ENCODE data around the gene TOR4A.
"Not testable (repeated sequence)": the region's sequence is repeated elsewhere in the genome, so short reads cannot be mapped to it uniquely, and the experiment has no call there.

TOR4A gene

DNA sequence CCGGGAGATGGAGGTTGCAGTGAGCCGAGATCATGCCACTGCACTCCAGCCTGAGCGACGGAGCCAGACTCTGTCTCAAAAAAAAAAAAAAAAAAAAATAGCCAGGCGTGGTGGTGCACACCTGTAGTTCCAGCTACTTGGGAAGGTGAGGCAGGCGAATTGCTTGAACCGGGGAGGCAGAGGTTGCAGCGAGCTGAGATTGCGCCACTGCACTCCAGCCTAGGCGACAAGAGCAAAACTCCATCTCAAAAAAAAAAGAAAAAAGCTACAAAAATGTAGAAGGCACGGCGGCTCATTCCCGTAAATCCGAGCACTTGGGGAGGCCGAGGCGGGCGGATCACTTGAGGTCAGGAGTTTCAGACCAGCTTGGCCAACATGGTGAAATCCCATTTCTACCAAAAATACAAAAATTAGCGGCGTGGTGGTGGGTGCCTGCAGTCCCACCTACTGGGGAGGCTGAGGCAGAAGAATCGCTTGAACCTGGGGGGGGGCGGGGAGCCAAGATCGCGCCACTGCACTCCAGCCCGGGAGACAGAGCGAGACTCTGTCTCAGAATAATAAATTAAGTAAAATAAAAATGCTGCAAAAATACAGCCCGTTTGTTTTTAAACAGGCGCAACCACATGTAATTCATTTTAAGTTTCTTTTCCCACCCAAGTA, 37.9 kb upstream of the TOR4A start:
- not testable (repeated sequence) for DNase-seq

DNA sequence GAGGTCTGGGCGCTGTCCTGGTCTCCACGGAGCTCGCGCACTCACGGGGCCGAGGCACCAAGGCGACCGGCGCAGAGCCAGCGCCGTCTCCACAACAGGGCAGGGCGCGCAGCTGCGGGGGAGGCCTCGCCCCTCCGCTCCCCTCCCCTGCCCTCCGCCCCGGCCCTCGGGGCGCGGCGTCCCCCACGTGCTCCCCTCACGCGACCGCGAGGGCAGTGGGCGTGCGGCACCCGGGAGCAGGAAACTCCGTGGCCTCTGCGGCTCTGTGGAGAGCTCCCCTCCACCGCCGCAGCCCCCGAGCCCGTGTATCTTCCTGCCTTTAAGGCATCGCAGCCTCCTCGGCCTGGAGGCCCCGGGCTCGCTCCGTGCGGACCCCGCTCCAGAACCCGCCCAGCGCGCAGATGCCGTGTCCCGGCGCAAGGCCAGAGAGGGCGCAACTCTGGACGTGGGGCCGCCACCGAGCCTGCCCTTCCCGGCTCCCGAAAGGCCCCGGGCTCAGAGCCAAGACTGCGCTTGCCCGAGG, 37.1 kb upstream of the TOR4A start:
- DNase-seq: no peak

DNA sequence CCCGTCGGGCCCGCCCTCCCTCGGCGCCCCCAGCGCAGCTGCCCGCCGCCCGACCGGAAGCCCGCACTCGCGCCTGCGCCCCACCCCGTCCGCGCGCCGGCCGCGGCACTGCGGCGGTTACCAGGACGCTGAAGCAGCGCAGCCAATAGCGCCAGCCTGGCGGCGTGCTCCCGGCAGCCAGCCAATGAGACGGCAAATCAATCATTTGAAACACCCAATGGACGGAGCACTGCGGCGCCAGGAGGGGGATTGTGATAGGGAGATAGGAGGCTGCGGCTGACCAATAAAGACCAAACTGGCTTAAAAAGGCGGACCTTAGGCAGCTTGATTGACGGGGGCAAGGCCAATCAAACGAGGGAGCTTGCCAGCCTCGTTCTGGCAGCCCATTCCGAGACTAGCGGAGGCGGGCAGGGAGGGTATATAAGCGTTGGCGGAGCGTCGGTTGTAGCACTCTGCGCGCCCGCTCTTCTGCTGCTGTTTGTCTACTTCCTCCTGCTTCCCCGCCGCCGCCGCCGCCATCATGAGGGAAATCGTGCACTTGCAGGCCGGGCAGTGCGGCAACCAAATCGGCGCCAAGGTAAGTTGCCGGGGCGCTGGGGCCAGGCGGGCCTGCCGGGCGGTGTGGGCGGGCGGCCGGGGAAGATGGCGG, 36.6 kb upstream of the TOR4A start, which contains the start of gene TUBB4B:
Gene TUBB4B, plus strand, starts transcription at position 447 of the 649 bp plus-strand sequence. Its CDS starts 74 bp downstream, at position 521.
- peak; percentile 95 for DNase-seq

DNA sequence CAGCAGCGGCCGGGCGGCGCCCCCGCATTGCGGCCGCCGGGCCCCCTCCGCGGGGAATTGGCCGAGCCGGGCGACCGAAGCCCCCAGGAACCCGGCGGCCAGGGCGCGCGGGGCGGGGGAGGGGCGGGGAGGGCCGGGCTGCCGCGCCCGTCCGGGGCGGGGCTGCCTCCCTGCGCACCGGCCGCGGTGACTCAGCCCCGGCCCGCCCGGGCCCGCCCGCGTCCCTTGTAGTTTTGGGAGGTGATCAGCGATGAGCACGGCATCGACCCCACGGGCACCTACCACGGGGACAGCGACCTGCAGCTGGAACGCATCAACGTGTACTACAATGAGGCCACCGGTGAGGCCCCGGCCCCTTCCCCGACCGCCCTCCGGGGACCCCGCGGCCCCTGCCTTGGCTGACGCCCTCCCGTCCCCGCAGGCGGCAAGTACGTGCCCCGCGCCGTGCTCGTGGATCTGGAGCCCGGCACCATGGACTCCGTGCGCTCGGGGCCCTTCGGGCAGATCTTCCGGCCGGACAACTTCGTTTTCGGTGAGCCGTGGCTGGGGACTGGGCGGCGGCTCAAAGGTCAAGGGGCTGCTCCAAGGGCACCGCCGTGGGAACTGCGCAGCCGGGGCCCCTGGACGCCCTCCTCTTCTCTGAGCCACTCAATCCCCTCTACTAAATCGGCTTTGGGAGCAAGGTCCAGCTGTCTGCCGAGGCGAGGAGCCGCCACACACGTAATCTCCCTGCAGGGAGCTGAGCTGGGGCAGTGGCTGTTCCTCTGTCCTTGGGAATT, 35.8 kb upstream of the TOR4A start:
- DNase-seq: peak; percentile 80

DNA sequence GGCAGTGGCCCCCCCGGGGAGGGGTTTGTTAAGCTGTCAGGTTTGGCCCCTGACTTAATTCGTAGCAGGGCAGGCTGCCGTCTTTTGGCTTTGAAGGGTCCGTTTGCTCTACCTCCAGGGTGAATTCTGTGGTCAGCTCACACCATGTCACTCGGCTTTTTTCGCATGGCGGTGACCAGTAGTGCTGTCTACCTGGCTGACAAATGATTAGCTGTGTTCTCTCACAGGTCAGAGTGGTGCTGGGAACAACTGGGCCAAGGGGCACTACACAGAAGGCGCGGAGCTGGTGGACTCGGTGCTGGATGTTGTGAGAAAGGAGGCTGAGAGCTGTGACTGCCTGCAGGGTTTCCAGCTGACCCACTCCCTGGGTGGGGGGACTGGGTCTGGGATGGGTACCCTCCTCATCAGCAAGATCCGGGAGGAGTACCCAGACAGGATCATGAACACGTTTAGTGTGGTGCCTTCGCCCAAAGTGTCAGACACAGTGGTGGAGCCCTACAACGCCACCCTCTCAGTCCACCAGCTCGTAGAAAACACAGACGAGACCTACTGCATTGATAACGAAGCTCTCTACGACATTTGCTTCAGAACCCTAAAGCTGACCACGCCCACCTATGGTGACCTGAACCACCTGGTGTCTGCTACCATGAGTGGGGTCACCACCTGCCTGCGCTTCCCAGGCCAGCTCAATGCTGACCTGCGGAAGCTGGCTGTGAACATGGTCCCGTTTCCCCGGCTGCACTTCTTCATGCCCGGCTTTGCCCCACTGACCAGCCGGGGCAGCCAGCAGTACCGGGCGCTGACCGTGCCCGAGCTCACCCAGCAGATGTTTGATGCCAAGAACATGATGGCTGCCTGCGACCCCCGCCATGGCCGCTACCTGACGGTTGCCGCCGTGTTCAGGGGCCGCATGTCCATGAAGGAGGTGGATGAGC, 35.0 kb upstream of the TOR4A start:
- DNase-seq: no peak

DNA sequence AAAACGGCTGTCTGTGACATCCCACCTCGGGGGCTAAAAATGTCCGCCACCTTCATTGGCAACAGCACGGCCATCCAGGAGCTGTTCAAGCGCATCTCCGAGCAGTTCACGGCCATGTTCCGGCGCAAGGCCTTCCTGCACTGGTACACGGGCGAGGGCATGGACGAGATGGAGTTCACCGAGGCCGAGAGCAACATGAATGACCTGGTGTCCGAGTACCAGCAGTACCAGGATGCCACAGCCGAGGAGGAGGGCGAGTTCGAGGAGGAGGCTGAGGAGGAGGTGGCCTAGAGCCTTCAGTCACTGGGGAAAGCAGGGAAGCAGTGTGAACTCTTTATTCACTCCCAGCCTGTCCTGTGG, 34.3 kb upstream of the TOR4A start:
- not testable (repeated sequence) for DNase-seq

DNA sequence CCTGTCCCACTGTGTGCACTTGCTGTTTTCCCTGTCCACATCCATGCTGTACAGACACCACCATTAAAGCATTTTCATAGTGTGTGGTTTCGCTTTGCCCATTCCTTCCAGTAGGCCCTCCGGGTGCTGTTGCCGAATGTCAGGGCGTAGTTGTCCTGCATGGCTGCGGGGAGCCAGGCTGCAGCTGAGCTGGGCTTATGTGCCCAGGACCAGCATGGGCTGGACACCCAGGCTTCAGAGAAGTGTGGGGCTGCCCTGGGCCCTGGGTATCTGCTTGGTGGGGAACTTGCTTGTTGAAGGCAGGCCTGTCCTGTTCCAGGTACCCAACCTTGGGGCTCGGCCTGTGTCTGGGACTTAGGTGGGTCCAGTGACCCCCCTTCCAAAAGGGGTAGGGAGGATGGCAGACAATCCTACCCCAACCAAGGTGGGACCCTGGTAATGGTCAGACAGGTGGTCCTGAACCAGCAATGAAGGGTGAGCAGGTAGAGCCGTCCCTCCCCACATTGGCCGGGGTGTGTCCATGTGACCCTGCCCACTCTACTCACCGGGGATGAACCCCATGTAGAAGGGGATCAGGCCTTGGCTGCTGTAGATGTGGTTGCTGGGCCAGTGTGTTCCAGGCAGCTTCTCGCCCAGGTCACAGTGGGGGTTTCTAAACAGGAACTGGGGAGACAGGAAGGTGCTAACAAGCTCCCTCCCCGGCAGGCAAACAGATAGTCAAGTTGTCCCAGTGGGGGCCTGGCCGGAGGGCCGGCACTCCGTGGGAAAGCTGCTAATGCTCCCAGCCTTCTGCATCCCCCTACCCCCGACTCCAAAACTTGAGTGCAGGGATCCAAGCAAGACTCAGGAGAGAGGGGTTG, 33.7 kb upstream of the TOR4A start:
- peak; percentile 38 for DNase-seq

DNA sequence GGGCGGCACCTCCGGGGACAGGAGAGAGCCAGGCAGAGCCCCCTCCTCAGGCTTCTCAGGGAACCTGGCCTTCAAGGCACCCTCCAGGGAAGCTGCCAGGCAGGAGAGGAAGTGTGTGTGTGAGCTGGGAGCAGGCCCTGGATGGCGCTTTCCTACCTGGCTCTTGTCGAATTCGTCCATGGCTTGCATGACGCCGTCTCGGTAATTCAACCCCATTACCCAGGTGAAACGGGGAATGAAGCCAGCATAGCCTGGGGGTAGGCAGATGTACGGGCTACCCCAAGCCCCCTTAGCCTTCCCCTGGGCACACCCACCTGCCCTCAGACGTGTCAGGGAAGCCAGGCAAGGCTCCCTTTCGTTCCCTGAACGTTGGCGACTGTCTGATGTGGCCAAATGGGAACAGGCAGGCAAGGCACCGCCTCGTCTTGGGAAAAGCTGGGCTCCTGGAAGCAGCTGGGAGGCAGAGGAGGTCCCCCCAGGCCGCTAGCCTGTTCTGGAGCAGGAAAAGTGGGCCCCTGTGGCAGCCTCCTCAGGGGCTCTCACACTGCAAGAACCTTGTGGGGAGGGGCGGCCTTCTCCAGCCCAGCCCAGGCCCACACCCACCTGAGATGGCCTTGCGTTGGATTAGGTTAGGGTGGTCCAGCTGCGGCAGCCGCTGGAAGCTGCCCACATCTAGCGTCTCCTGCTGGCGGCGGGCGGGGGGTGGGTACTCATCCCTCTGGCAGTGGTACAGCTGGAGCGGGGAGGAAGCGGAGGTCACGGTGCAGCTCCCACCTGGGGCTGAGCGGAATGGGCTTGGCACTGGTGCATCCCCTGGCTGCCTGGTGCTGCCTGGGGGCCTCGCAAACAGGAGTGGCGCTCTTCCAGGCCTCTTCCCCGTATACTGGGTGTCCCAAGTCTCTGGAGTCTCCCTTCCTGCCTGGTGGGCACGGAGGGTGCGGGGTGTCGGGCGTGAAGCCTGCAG, 32.8 kb upstream of the TOR4A start:
- no peak for DNase-seq

DNA sequence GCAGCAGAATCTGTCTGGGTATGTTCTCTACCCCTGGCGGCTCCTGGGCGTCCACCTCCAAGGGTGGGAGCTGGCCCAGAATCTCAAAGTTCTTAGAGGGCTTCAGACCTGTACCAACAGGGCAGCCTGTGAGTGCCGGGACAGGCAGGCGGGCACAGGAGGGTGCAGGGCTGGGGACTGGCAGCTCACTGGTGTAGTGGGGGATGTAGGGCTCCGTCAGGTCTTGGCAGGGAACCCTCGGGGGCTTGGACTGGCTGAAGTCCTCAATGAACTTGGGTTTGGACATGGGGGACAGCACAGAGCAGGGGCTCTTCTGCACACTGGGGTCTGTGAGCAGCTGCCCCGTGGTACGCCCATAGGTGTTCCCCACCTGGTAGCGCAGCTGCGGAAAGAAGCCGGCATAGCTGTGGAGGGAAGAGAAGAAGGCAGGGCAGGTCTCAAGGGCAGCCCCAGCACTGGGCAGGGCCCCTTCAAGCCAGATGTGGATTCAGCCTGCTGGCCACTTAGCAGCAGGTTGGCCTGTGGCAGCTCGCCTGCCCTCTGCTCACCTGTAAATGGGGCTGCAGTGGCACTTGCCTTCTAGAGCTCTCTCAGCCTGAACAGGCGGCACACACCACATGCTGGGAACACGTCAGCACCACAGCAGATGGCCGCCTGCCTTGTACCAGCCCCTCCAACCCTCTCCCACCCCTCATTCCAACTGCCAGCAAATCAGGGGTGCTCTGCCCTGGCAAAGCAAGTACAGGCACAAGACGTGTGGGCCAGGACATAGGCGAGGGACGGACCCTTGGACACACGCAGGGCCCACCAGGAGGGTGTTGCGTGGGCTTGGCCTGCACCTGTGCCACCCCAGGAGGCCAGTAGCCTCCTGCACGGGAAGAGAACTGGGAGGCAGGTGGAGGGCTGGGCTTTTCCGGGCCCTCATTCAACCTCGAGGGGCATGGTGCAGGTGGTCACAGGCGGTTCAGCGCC, 31.8 kb upstream of the TOR4A start:
- DNase-seq: no peak

DNA sequence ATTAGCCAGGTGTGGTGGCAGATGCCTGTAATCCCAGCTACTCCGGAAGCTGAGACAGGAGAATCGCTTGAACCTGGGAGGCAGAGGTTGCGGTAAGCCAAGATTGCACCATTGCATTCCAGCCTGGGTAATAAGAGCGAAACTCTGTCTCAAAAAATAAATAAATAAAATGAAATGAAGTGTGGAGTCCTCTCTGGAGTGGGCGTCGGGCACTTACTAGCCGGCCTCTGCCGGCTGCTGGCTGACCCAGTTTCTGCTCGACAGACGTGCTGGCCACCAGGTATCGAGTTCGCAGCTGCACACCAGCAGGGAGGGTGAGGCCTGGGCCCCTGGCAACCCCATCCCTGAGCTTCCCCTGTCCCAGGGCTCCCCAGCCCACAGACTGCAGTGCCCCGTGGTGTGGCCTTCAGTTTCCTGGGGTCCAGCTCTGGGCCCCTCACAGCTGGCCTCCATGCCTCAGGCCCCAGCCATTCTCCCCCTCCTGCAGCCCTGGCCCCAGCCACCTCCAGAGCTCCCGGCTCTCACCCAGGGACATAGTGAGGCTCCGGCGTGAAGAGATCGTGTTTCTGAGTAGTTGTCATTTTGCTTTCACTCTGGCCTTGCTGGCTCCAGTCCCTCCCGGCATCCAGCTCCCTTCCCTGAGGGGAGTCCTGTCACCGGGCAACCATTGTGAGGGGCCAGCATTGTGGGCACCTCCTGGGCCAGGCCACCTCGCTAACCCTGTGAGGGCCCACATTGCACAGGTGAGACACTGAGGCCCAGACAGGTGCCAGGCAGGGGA, 30.2 kb upstream of the TOR4A start:
- DNase-seq: no peak

DNA sequence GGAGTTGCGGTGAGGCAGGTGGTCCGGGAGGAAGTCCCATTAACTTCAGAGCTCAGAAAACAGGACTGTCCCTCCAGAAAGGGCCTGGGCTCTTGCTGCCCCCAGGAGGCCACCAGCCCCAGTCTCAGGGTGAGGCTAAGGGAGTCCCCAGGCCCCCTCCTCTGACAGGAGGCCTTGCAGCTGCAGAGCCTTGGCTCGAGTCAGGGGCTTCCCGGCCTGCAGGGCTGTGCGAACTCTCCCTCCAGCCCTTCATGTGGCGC, 29.7 kb upstream of the TOR4A start:
- DNase-seq: no peak

DNA sequence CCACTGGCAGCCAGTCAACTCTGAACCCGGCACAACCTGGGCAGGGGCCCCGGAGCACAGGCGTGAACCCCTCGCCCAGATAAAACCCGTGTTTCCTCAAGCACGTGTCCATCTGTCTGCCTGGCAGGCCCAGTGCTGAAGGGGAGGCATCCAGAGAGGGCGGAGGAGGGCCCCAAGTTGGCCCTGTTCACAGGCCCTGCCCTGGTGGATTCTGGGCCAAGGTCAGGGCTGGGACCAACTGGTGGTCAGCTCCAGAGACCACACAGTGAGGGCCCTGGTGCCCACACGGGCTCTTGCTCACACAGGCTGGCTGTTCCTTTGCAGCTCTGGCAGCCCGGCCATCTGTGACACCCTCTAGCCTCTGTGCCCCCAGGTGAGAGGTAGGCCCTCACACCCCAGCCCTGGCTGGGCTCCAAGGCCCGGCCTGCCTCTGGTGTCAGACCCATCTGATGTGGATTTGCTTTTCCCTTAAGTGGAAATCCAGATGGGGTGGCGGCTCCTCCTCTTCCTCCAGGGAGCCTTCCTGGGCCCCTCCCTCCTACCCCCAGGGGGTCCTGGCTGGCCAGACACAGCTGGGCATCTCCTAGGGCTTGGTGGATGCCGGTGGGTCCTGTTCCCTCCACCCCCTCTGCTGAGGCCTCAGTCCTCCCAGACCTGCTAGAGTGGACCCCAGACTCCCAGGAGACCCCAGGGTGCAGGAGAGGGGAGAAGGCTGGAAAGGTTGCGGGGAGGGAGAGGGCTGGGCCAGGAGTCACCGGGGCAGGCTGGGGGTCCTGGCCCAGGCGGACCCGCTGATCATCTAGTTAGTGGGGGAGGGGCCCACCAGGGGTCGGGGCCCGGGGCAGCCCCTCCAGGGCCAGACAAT, 27.0 kb upstream of the TOR4A start:
- DNase-seq: no peak

DNA sequence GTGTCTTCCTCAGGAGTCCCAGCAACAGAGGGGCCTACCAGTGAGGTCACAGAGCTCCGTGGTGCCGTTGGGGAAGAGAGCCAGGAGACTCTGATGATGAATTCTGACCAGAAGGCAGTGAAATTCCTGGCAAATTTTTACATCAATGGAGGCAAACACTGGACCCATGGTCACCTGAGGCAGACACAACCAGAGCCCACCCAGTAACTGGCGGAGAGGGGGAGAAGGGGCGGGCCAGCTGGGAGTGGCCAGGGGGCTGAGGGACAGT, 26.4 kb upstream of the TOR4A start, which contains the start of gene STPG3:
Gene STPG3, plus strand, starts transcription at position 93 of the 268 bp plus-strand sequence. Its CDS starts 1 bp downstream, at position 94.
- DNase-seq: no peak

DNA sequence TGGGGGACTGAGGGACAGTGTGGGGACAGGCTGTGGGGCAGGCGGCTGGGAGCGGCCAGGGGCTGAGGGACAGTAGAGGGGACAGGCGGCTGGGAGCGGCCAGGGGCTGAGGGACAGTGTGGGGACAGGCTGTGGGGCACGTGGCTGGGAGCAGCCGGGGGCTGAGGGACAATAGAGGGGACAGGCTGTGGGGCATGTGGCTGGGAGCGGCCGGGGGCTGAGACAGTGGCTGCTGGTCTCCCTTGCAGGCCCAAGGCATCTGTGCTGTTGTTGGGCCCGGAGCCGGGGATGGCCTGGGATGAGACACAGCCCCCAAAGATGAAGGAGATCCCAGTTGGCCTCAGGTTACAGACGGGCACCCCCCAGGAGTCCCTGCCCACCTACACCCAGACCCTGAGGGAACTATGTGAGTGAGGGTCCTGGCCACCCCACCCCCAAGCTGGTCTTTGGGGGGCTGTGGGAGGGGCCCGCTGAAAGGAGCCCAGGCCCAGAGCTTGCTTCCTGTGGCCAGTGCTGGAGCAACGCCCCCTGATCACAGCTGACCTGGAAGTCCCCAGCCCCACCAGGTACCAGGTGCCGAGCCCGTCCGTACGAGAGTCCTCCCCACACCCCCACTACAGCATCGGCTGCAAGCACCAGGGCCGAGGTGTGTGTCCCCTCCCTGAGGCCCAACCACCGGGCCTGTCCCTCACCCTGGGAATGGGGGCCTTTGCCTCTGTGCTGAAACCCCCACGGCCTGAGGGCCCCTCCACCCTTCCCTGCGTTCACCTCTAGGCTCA, 25.8 kb upstream of the TOR4A start:
- no peak for DNase-seq

DNA sequence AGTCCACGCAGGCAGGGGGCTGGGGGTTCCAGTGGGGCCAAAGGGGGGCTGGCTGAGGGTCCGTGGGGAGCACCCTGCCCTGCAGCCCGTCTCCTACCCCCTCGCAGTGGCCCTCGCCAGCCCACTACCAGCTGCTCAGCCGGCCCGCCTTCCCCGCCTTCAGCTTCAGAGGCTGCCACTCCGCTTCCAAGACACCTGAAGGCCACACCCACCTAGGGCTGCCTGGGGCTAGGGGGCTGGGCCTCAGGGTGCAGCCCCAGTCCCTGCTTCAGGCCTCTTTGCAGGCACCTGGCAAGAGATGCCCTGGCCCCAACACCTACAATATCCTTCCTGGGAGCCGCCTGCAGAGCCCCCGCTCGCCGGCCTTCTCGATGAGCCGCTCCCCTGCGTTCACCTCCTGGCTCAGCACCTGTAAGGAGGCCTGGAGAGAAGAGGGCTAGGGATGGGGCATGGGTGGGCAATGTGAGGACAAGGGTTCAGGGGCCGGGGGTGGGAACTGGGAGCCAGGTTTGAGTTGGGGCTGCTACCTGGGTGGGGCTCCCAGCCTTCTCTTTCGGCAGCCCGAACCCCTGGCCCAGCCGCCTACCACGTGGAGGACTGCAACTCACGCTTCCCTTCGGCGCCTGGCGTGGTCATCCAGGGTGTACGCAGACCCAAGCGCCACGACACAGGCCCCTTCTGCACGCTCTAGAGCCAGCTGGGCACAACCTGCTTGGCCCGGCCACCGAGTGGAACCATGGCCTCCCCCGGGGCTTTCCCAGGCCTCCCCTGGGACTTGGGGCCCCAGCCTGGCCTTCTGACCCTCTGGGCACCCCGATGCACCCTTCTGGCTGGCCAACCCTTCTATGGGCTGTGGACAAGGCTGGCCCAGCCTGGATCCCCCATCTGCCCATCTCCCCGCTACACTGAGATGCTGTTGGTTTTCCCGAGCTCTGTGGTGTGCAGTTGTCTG, 24.7 kb upstream of the TOR4A start:
- DNase-seq: no peak
